Measurements from ENCODE around the gene PRKD3.

The PRKD3 gene

DNA sequence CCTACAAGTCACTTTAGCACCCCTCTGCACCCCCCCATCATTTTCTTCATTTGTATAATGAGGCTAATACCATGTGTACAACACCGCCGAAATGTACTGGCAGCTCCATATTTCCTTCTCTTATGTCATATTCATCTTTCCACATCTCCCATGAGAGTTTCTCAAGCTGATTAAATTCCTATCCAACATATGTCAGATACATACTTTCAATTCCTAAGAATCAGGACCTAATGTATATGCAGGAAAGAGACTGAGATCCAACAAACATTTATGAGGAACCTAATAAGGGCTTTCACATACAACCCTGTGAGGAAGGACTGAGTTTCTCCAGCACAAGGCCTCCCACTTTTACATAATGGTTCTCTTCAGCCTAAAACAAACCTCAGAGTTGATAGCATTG, 41.9 kb downstream of the PRKD3 start:
- ChIA-PET POLR2A (no interaction called here), CTCF (no interaction called here)
- no peak for DNase-seq (ENCODE audit: extremely low spot score)
- TF ChIP-seq TARDBP (IDR thresholded peaks at IDR 0.05) (no peak), ZNF384 (IDR thresholded peaks at IDR 0.05) (no peak), SUZ12 (IDR thresholded peaks at IDR 0.05) (no peak), FOXM1 (IDR thresholded peaks at IDR 0.05; ENCODE audit: borderline replicate concordance) (no peak), ELF4 (IDR thresholded peaks at IDR 0.05) (no peak)

DNA sequence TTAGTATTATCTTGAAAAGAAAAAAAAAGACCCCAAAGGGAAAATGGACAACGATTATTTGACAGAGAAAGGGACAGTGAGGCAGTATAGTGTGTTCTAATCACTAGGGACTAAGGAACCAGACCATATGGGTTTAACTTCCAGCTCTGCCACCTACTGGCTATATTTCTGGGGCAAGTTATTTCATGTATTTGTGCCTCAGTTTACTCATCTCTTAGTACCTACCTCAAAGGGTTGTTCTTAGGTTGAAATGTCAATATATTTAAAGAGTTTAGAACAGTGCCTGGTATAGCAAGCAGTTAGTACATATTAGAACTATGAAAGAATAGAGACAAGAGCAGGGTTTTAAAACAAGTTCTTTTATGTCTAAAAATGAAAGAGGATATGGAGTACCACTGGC, 42.7 kb downstream of the PRKD3 start:
- ChIA-PET POLR2A (no interaction called here), CTCF (no interaction called here)
- no peak for DNase-seq (ENCODE audit: extremely low spot score)
- TF ChIP-seq NFRKB (IDR thresholded peaks at IDR 0.05) (no peak), ARNT (IDR thresholded peaks at IDR 0.05) (no peak), FOXM1 (IDR thresholded peaks at IDR 0.05; ENCODE audit: borderline replicate concordance) (no peak), SUZ12 (IDR thresholded peaks at IDR 0.05) (no peak), ELF4 (IDR thresholded peaks at IDR 0.05) (no peak), FOXA1 (IDR thresholded peaks at IDR 0.05) (no peak), LEF1 (IDR thresholded peaks at IDR 0.05; ENCODE audit: borderline replicate concordance) (no peak), SP1 (IDR thresholded peaks at IDR 0.05) (no peak), HDGF (IDR thresholded peaks at IDR 0.05; ENCODE audit: borderline replicate concordance) (no peak)
- TF ChIP-seq, protein P1, sequence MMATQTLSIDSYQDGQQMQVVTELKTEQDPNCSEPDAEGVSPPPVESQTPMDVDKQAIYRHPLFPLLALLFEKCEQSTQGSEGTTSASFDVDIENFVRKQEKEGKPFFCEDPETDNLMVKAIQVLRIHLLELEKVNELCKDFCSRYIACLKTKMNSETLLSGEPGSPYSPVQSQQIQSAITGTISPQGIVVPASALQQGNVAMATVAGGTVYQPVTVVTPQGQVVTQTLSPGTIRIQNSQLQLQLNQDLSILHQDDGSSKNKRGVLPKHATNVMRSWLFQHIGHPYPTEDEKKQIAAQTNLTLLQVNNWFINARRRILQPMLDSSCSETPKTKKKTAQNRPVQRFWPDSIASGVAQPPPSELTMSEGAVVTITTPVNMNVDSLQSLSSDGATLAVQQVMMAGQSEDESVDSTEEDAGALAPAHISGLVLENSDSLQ (IDR thresholded peaks at IDR 0.05) = no peak

DNA sequence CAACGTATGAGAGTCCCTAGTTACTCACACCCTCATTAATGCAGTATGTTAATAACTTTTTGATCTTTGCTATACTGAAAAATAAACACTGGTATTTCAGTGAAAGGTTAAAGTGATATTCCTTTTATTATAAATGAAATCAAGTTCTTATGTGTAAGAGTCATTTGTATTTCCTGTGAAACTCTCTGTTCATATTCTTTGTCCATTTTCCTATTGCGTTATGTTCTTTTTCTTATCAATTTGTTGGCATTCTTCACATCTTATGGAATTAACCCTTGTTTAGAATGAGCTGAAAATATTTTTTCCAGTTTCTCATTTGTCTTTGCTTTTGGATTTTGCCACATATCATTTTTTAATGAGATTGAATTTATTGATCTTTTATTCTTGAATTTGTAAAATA, 48.3 kb downstream of the PRKD3 start:
- CTCF ChIA-PET = no interaction called here
- POLR2A ChIA-PET = no interaction called here
- TF ChIP-seq, protein P1 (IDR thresholded peaks at IDR 0.05) = no peak
- TF ChIP-seq FOXK2 (IDR thresholded peaks at IDR 0.05) (no peak), FOXA1 (IDR thresholded peaks at IDR 0.05) (no peak), ELF4 (IDR thresholded peaks at IDR 0.05) (no peak), HDGF (IDR thresholded peaks at IDR 0.05; ENCODE audit: borderline replicate concordance) (no peak), TARDBP (IDR thresholded peaks at IDR 0.05) (no peak), CTBP1 (IDR thresholded peaks at IDR 0.05; ENCODE audit: borderline replicate concordance) (no peak), LEF1 (IDR thresholded peaks at IDR 0.05; ENCODE audit: borderline replicate concordance) (no peak)
- DNase-seq (ENCODE audit: extremely low spot score) = no peak
